GM12864 (cell line): ENCODE measurements around the gene PSMB11.

Experiments
- DNase-seq: peaks from one replicate; pipeline ENCODE4 v3.0.0-alpha.2; 2011; ENCODE audit warnings: low read depth
- H3K4me3 ChIP-seq: 2 replicates; pipeline ENCODE4 v1.5.1; 2011; ENCODE audit warnings: mild to moderate bottlenecking, low read depth, low read length, control low read depth
- CTCF ChIP-seq: IDR thresholded peaks from 2 replicates; pipeline ENCODE4 v1.5.1; 2011; ENCODE audit warnings: low read depth, mild to moderate bottlenecking, moderate library complexity, low read length, control low read depth, inconsistent platforms; ENCODE audit errors: missing control alignments

Gene PSMB11

GRCh38 chr14:23077962-23078361, 36.0 kb downstream of the PSMB11 start:
- no peak overlapping the region for H3K4me3 ChIP-seq
- DNase-seq, result no peak
- no peak for TF ChIP-seq CTCF

GRCh38 chr14:23078692-23079116, 36.7 kb downstream of the PSMB11 start:
- no peak for DNase-seq
- no peak overlapping the region for H3K4me3 ChIP-seq
- TF ChIP-seq CTCF, result no peak

- no peak overlapping the region for H3K4me3 ChIP-seq
- no peak for TF ChIP-seq CTCF
- no peak for DNase-seq
Measured at GRCh38 chr14:23079716-23080115, 37.7 kb downstream of the PSMB11 start.

- TF ChIP-seq CTCF, result no peak
- H3K4me3 ChIP-seq, result no peak overlapping the region
- no peak for DNase-seq
Measured at GRCh38 chr14:23080474-23080873, 38.5 kb downstream of the PSMB11 start.

- TF ChIP-seq CTCF, result no peak
- no peak for DNase-seq
Measured at GRCh38 chr14:23085458-23085857, 43.4 kb downstream of the PSMB11 start.

GRCh38 chr14:23086565-23086964, 44.6 kb downstream of the PSMB11 start:
- no peak overlapping the region for H3K4me3 ChIP-seq
- TF ChIP-seq CTCF, result no peak
- DNase-seq, result no peak

More at GRCh38 chr14:23085458-23085857, 43.4 kb downstream of the PSMB11 start:
- H3K4me3 ChIP-seq, result no peak overlapping the region

GRCh38 chr14:23089498-23090253, 47.7 kb downstream of the PSMB11 start:
- DNase-seq, result no peak
- TF ChIP-seq CTCF, result no peak
- no peak overlapping the region for H3K4me3 ChIP-seq
